KMS-11 (cell line): ENCODE results near the gene EPPIN.
A peak's percentile ranks its signal among the peaks of the same experiment; 100 is the strongest.

Experiments
- H2AFZ ChIP-seq: fragments of 200-600 bp; sonication (generic); 2 replicates; pipeline ENCODE4 v1.6.1; 2016; ENCODE audit warnings: antibody characterized with exemption, mixed run types, low read depth
- H3K27ac ChIP-seq: fragments of 200-600 bp; sonication (generic); 2 replicates; pipeline ENCODE4 v1.6.1; 2016; ENCODE audit warnings: mild to moderate bottlenecking, mixed run types
- H3K27me3 ChIP-seq: fragments of 200-600 bp; sonication (generic); 2 replicates; pipeline ENCODE4 v1.6.1; 2017; ENCODE audit warnings: mild to moderate bottlenecking, low read depth, mixed run types, moderate library complexity; ENCODE audit not compliant: insufficient read depth
- H3K36me3 ChIP-seq: fragments of 200-600 bp; sonication (generic); 2 replicates; pipeline ENCODE4 v1.6.1; 2017; ENCODE audit warnings: mild to moderate bottlenecking, mixed run types; ENCODE audit not compliant: insufficient read depth
- H3K4me1 ChIP-seq: fragments of 200-600 bp; sonication (generic); 2 replicates; pipeline ENCODE4 v1.6.1; 2016; ENCODE audit warnings: mild to moderate bottlenecking, low read depth, mixed run types; ENCODE audit not compliant: poor library complexity, severe bottlenecking
- H3K4me2 ChIP-seq: fragments of 200-600 bp; sonication (generic); 2 replicates; pipeline ENCODE4 v1.7.0; 2016; ENCODE audit warnings: mild to moderate bottlenecking, mixed run types
- H3K4me3 ChIP-seq: fragments of 200-600 bp; sonication (generic); IDR thresholded peaks from 2 replicates; pipeline ENCODE4 v1.6.1; 2017; ENCODE audit warnings: low read depth, low read length, mixed read lengths; ENCODE audit not compliant: insufficient read depth
- H3K79me2 ChIP-seq: fragments of 200-600 bp; sonication (generic); 2 replicates; pipeline ENCODE4 v1.6.1; 2016; ENCODE audit warnings: low read depth, mixed run types; ENCODE audit not compliant: insufficient read depth
- H3K9ac ChIP-seq: fragments of 200-600 bp; sonication (generic); 2 replicates; pipeline ENCODE4 v1.6.1; 2016; ENCODE audit warnings: mild to moderate bottlenecking, mixed run types
- H4K20me1 ChIP-seq: fragments of 200-600 bp; sonication (generic); 2 replicates; pipeline ENCODE4 v1.6.1; 2016; ENCODE audit warnings: mild to moderate bottlenecking, mixed run types; ENCODE audit not compliant: insufficient read depth
- TF ChIP-seq, protein P1 (sequence below): fragments of 200-600 bp; sonication (generic); conservative IDR thresholded peaks from 2 replicates; pipeline ENCODE4 v1.6.1; 2017; ENCODE audit warnings: low read depth, mild to moderate bottlenecking, antibody characterized with exemption, low read length, moderate library complexity, mixed read lengths

The EPPIN gene

DNA sequence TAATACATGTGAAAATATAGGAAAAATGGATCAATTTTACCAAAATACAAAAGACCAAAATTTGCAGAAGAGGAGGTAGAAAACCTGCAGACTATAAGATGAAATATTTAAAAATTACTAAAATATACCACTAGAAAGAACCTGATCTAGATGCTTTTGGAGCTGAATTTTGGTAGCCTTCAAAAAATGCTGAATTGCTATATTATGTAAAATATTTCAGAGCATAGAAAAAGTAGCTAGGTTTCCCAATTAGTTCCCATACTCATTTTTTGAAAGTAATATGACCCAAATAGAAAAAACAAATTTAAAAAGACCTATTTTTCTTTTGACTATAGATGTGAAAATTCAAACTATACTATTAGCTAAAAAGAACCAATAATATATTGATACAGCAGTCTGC, 3.6 kb upstream of the EPPIN start:
- H3K79me2 ChIP-seq, result no peaks in the 10 kb centered on the region
- TF ChIP-seq, protein P1, sequence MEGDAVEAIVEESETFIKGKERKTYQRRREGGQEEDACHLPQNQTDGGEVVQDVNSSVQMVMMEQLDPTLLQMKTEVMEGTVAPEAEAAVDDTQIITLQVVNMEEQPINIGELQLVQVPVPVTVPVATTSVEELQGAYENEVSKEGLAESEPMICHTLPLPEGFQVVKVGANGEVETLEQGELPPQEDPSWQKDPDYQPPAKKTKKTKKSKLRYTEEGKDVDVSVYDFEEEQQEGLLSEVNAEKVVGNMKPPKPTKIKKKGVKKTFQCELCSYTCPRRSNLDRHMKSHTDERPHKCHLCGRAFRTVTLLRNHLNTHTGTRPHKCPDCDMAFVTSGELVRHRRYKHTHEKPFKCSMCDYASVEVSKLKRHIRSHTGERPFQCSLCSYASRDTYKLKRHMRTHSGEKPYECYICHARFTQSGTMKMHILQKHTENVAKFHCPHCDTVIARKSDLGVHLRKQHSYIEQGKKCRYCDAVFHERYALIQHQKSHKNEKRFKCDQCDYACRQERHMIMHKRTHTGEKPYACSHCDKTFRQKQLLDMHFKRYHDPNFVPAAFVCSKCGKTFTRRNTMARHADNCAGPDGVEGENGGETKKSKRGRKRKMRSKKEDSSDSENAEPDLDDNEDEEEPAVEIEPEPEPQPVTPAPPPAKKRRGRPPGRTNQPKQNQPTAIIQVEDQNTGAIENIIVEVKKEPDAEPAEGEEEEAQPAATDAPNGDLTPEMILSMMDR, result no peak
- no peak overlapping the region for H3K4me3 ChIP-seq
- no peak overlapping the region for H3K9ac ChIP-seq
- no peak overlapping the region for H2AFZ ChIP-seq
- no peaks in the 10 kb centered on the region for H3K36me3 ChIP-seq
- no peaks in the 10 kb centered on the region for H3K4me1 ChIP-seq
- H4K20me1 ChIP-seq, result no peaks in the 10 kb centered on the region
- H3K27me3 ChIP-seq, result no peaks in the 10 kb centered on the region; the same call in 1 of the 2 replicates
- H3K4me2 ChIP-seq, result no peak overlapping the region
- H3K27ac ChIP-seq, result no peak overlapping the region

DNA sequence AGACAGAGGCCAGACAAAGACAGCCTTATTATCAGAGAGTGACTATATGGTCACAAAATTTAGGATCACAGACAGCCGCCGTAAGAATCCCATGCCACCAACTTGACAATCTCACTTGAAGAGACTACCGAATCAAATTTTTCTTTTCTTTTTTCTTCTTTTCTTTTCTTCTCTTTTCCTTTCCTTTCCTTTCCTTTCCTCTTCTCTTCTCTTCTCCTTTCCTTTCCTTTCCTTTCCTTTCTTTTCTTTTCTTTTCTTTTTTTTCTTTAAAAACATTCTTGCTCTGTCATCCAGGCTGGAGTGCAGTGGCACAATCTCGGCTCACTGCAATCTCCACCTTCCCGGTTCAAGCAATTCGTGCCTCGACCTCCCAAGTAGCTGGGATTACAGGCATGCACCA, 1.2 kb upstream of the EPPIN start:
- Histone ChIP-seq H3K4me1 (no peaks in the 10 kb centered on the region), H3K79me2 (no peaks in the 10 kb centered on the region), H4K20me1 (no peaks in the 10 kb centered on the region), H3K4me3 (no peak overlapping the region), H3K27me3 (no peaks in the 10 kb centered on the region; the same call in 1 of the 2 replicates), H3K36me3 (no peaks in the 10 kb centered on the region), H2AFZ (no peak overlapping the region), H3K4me2 (no peak overlapping the region), H3K27ac (no peak overlapping the region), H3K9ac (no peak overlapping the region)
- TF ChIP-seq, protein P1, result no peak

DNA sequence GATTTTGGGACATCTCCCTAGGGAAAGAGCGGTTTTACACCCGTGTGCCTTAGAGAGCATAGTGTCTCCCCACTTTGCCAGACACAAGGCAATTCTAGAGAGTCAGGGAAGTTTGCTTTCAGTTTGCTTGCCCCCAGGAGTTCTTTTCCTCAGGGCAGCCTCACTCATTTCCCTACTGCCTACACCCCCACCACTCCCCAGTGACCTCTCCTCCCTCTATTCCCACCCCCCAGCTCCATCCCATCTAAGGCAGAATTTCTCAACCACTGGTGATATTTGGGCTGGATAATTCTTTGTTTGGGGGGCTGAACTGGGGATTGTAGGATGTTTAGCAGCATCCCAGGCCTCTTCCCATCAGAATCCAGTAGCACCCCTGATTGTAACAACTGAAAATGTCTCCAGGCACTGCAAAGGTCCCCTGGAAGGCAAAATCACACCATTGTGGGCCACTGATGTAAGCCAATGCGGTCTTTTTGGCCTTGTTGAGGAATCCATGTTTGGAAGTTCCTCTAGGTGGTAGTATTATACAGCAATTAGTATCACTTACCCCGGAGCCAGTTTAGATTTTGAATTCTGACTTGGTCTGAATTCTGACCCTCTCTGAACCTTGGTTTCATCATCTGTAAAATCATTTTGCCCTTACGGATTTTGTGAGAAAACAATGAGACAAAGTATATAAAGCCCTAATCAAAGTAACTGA, 1.3 kb downstream of the EPPIN start:
- Histone ChIP-seq H2AFZ (no peak overlapping the region), H3K27ac (no peak overlapping the region), H3K9ac (no peak overlapping the region)

DNA sequence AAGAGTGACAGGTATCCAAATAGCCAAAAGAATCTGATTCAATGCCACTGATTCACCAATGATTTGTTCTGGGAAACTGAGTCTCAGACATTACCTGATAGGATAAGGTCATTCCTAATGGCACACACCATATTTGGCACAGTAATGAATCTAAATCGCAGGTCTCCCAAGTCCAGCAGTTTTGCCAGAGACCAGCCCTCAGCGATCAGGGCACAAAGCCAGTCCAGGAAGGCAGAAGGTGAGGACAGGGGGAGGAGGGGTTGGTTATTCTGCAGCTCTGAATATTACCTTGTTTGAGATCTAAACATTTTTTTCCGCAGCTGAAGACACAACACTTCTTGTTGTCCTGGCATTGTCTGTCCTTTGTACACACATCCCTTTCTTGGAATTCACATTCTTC, 1.9 kb downstream of the EPPIN start:
- Histone ChIP-seq H2AFZ (no peak overlapping the region), H3K27me3 (no peaks in the 10 kb centered on the region), H4K20me1 (no peaks in the 10 kb centered on the region), H3K79me2 (no peaks in the 10 kb centered on the region), H3K36me3 (no peaks in the 10 kb centered on the region), H3K27ac (no peak overlapping the region), H3K4me3 (no peak overlapping the region), H3K4me1 (no peaks in the 10 kb centered on the region), H3K9ac (no peak overlapping the region), H3K4me2 (no peak overlapping the region)
- TF ChIP-seq, protein P1, result no peak

More for the DNA sequence above, 1.3 kb downstream of the EPPIN start:
- Histone ChIP-seq H3K4me2 (no peak overlapping the region), H3K27me3 (no peaks in the 10 kb centered on the region), H3K79me2 (no peaks in the 10 kb centered on the region), H4K20me1 (no peaks in the 10 kb centered on the region), H3K4me3 (no peak overlapping the region), H3K4me1 (no peaks in the 10 kb centered on the region), H3K36me3 (no peaks in the 10 kb centered on the region)
- TF ChIP-seq, protein P1, result peak; percentile 23; the same call in 1 of the 2 replicates
